Left ventricle myocardium inferior (tissue), 1 donor: ENCODE results near the gene SPECC1. TPM values are rescaled to one million over a fixed set of nuclear protein-coding genes. Genes with fewer than 3 reads are reported as not detected.

Source experiments
- DNase-seq: peaks from one replicate; pipeline ENCODE4 v3.0.0-alpha.2; 2020
- H3K27ac ChIP-seq: fragments of 200-600 bp; replicated peaks from 2 replicates; pipeline ENCODE4 v1.8.0; 2021
- H3K27me3 ChIP-seq: fragments of 200-600 bp; 2 replicates; pipeline ENCODE4 v1.8.0; 2021; ENCODE audit warnings: low read depth
- H3K36me3 ChIP-seq: fragments of 200-600 bp; 2 replicates; pipeline ENCODE4 v1.8.0; 2021
- H3K4me1 ChIP-seq: fragments of 200-600 bp; 2 replicates; pipeline ENCODE4 v1.8.0; 2021
- H3K4me3 ChIP-seq: fragments of 200-600 bp; 2 replicates; pipeline ENCODE4 v1.8.0; 2021; ENCODE audit warnings: mild to moderate bottlenecking, moderate library complexity
- H3K9me3 ChIP-seq: fragments of 200-600 bp; replicated peaks from 2 replicates; pipeline ENCODE4 v1.8.0; 2021
- CTCF ChIP-seq: fragments of 200-600 bp; IDR thresholded peaks from 2 replicates; pipeline ENCODE4 v1.8.0; 2021; ENCODE audit warnings: antibody characterized with exemption, mild to moderate bottlenecking, borderline replicate concordance
- intact Hi-C: fragments of 100-400 bp; cut with micrococcal nuclease; formaldehyde crosslinking; loops from one replicate; pipeline ENCODE4 v1.11.0; 2022
- total RNA-seq: library from RNA; stranded (reverse); fragmentation: NEBNext Ultra II Directional; extraction: Animal tissue kit (Norgen Biotek cat#: 25700); gene quantifications from one replicate; pipeline ENCODE4 v1.2.1, GENCODE V29; 2021
- donor health status: DM: no; HTN: yes; CAD: no; lungs with severe emphysema.

The SPECC1 gene
- total RNA-seq, 1 donor from 2014 or later: 10.6 TPM

DNA sequence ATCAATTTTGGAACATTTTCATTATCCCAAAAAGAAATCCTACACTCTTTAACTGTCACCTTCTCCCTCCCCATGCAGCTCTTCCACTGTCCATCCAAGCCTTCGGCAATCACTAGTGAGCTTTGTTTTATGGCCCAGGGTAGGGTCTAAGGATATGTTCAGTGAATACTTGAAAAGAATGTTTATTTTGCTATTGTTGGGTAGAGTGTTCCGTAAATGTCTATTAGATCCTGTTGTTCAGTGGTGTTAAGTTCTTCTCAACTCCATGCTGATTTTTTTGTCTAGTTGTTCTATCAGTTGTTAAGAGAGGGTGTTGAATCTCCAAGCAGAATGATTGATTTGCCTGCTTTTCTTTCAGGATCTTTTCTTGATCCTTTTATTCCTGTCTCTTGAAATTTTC is 29.9 kb downstream of the SPECC1 start:
- H3K27ac ChIP-seq: no peak overlapping the region
- no peaks in the 10 kb centered on the region for H3K4me1 ChIP-seq
- H3K4me3 ChIP-seq: no peak overlapping the region
- intact Hi-C loops: no loop called here
- no peak for TF ChIP-seq CTCF
- no peaks in the 10 kb centered on the region for H3K9me3 ChIP-seq
- no peaks in the 10 kb centered on the region for H3K36me3 ChIP-seq
- DNase-seq: no peak
- H3K27me3 ChIP-seq: no peaks in the 10 kb centered on the region

- no peak overlapping the region for H3K4me3 ChIP-seq
- intact Hi-C loops: no loop called here
- H3K9me3 ChIP-seq: no peaks in the 10 kb centered on the region
- TF ChIP-seq CTCF: no peak
- H3K36me3 ChIP-seq: no peaks in the 10 kb centered on the region
- no peak overlapping the region for H3K27ac ChIP-seq
- no peaks in the 10 kb centered on the region for H3K4me1 ChIP-seq
- no peak for DNase-seq
- no peaks in the 10 kb centered on the region for H3K27me3 ChIP-seq
These were observed 31.1 kb downstream of the SPECC1 start for GRCh38 chr17:20040216-20040615.

DNA sequence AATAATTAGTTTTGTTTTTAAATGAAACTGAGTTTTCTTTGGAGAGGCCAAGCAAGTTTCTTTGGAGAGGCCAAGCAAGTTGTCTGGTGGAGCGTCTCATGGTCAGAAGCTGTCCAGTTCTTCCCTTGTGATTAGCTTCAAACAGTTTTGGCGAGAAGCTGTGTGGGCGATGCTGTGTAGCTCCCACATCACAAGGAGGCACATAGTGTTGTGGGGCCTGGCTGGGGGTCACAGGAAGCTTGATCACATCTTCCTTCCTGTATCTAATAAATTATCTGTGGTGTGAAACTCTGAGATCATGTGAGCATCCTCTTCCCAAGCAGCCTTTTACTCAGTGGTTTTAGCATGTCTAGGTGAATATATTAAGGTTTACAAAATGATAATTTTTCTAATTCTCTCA is 33.9 kb downstream of the SPECC1 start:
- Histone ChIP-seq H3K9me3 (no peaks in the 10 kb centered on the region), H3K36me3 (no peaks in the 10 kb centered on the region), H3K4me1 (no peaks in the 10 kb centered on the region), H3K27ac (no peak overlapping the region), H3K4me3 (no peak overlapping the region), H3K27me3 (no peaks in the 10 kb centered on the region)
- no peak for DNase-seq
- intact Hi-C loops: no loop called here
- no peak for TF ChIP-seq CTCF

DNA sequence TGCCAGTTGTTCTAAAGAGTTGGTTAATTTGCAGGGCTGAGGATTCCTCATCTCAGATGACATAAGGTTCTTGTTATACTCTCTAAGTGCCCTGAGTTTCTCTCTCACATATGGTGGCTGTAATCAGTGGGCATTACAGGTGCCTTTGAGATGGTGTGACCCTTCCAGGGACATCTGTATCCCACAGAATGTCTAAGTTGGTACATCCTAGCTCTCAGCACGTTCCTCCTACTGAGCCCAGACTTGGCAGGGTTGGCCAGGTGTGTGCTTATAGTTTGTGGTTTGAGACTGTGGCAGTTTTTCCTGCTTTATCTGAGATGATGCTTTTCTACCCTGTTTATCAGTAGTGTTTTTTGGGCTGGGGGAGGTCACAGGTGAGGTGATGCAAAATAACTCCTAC is 36.3 kb downstream of the SPECC1 start:
- Histone ChIP-seq H3K36me3 (no peaks in the 10 kb centered on the region), H3K9me3 (no peaks in the 10 kb centered on the region), H3K4me3 (no peak overlapping the region), H3K27ac (no peak overlapping the region), H3K27me3 (no peaks in the 10 kb centered on the region), H3K4me1 (no peaks in the 10 kb centered on the region)
- DNase-seq: no peak
- intact Hi-C loops: no loop called here
- no peak for TF ChIP-seq CTCF

- no peak for DNase-seq
- Histone ChIP-seq H3K27ac (no peak overlapping the region), H3K4me3 (no peak overlapping the region), H3K4me1 (no peaks in the 10 kb centered on the region), H3K9me3 (no peaks in the 10 kb centered on the region), H3K36me3 (no peaks in the 10 kb centered on the region), H3K27me3 (no peaks in the 10 kb centered on the region)
- intact Hi-C loops: no loop called here
- TF ChIP-seq CTCF: no peak
These were observed 37.5 kb downstream of the SPECC1 start for GRCh38 chr17:20046629-20047028.

DNA sequence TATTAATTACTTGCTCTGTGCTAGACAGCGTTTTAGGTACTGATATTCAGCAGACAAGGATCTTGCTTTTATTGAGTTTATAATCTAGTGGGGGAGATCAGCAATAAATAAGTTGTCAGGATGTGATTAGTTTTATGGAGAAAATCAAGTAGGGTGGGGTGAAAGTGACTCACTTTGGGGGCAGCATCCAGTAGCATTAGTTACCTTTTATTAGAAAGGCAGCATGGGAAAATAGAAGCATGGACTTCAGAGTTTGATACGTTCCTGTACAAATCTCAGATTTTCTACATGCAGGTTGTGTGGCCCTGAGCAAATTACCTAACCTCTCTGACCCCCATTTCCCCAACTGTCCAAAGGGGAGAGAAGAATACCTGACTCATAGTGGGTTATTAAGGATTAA is 42.5 kb downstream of the SPECC1 start:
- Histone ChIP-seq H3K4me3 (no peak overlapping the region), H3K9me3 (peaks cover 9% of the 10 kb centered on the region), H3K36me3 (peaks cover 3% of the 10 kb centered on the region), H3K4me1 (no peaks in the 10 kb centered on the region), H3K27ac (no peak overlapping the region), H3K27me3 (no peaks in the 10 kb centered on the region)
- intact Hi-C loops: no loop called here
- TF ChIP-seq CTCF: no peak
- DNase-seq: no peak
